Astrocyte (in vitro differentiated cells and primary cell): ENCODE data around the gene LARP6.

Experiments
- CTCF ChIP-seq: IDR thresholded peaks from 2 replicates; pipeline ENCODE4 v1.5.1; 2011; ENCODE audit warnings: low read depth, mild to moderate bottlenecking, inconsistent platforms, low read length, moderate library complexity; ENCODE audit not compliant: insufficient read depth
- EZH2 ChIP-seq: IDR thresholded peaks from 2 replicates; pipeline ENCODE4 v1.6.1; 2012; ENCODE audit warnings: mild to moderate bottlenecking, low read length, inconsistent platforms; ENCODE audit not compliant: insufficient read depth

- no peak for TF ChIP-seq CTCF
- TF ChIP-seq EZH2, result no peak
Observed at GRCh38 chr15:70869346-70869745, 15.4 kb upstream of the LARP6 start.
